ENCODE measurements around the gene KCNH3. TPM values are rescaled to one million over a fixed set of nuclear protein-coding genes. Genes with fewer than 3 reads are reported as not detected.

KCNH3 gene
- total and polyA plus RNA-seq, 2 of the 8 experiments (the other 6 are each of a cell fraction or from before 2014, with no cell fraction given), result 0.24 to 0.50 TPM

GRCh38 chr12:49533331-49533730, 5.5 kb upstream of the KCNH3 start:
- no peak overlapping the region for H2BK12ac ChIP-seq (ENCODE audit: low read depth, low read length)

More at GRCh38 chr12:49533331-49533730, 5.5 kb upstream of the KCNH3 start:
- Histone ChIP-seq H3K18ac (ENCODE audit: extremely low read depth, low read length) (no peak overlapping the region), H3K9ac (replicated peaks in 1 of 4; ENCODE audit: extremely low read depth in 1 of 4, low read depth in 3 of 4, low read length in 3 of 4) (no peak overlapping the region), H3K56ac (replicated peaks; ENCODE audit: insufficient read length, low read depth, low read length) (no peak overlapping the region), H3K23me2 (ENCODE audit: low read depth, low read length) (peaks cover 9% of the 10 kb centered on the region; the same call in 1 of the 2 replicates), H3K4me2 (ENCODE audit: insufficient read depth in 1 of 2, low read depth in 2 of 2, low read length in 2 of 2) (no peak overlapping the region), H2BK120ac (replicated peaks; ENCODE audit: low read depth, low read length) (no peak overlapping the region), H4K91ac (replicated peaks; ENCODE audit: insufficient read length, low read length) (no peak overlapping the region), H3K27ac (ENCODE audit: low read depth, low read length) (no peak overlapping the region), H3K9me3 (ENCODE audit: insufficient read depth in 2 of 2, low read depth in 1 of 2, low read length in 1 of 2) (no peaks in the 10 kb centered on the region), H3K79me2 (ENCODE audit: control insufficient read depth in 1 of 2, insufficient read depth in 2 of 2, low read length in 2 of 2) (no peaks in the 10 kb centered on the region), H2BK5ac (ENCODE audit: low read depth, low read length) (no peak overlapping the region), H4K5ac (ENCODE audit: insufficient read length, low read depth, low read length) (no peak overlapping the region), H3K36me3 (ENCODE audit: control insufficient read depth in 2 of 4, insufficient read depth in 4 of 4, low read length in 3 of 4) (no peaks in the 10 kb centered on the region), H3K27me3 (replicated peaks in 1 of 4; ENCODE audit: control insufficient read depth in 3 of 4, extremely low read depth in 1 of 4, insufficient read depth in 3 of 4, low read length in 3 of 4) (peaks cover 23 to 33% (median 29%) of the 10 kb centered on the region in 4 experiments), H3K14ac (ENCODE audit: insufficient read length) (no peak overlapping the region), H3K4ac (replicated peaks; ENCODE audit: insufficient read length, low read depth, low read length) (no peak overlapping the region), H4K20me1 (replicated peaks in 1 of 2; ENCODE audit: control insufficient read depth in 1 of 2, insufficient read depth in 2 of 2, low read length in 2 of 2) (peaks cover 2 to 5% of the 10 kb centered on the region in 2 experiments), H3K79me1 (ENCODE audit: low read depth, low read length) (no peaks in the 10 kb centered on the region), H3K4me3 (ENCODE audit: extremely low read depth in 1 of 4, insufficient read depth in 2 of 4, low read depth in 3 of 4, low read length in 4 of 4) (no peak overlapping the region), H4K8ac (ENCODE audit: extremely low read depth, insufficient read depth, low read length) (no peak overlapping the region), H2AFZ (ENCODE audit: low read length) (no peak overlapping the region), H3K23ac (ENCODE audit: insufficient read length) (no peak overlapping the region), H3K4me1 (replicated peaks in 1 of 4; ENCODE audit: control insufficient read depth in 3 of 4, insufficient read depth in 4 of 4, low read length in 3 of 4) (peaks cover 0 to 8% (median 6%) of the 10 kb centered on the region in 4 experiments; a peak in 4 of 7 replicates), H2BK20ac (ENCODE audit: low read length) (no peak overlapping the region), H2BK15ac (ENCODE audit: low read length) (no peak overlapping the region), H2AK5ac (ENCODE audit: low read depth, low read length) (no peak overlapping the region)
- no peak for FAIRE-seq
- TF ChIP-seq NRF1 (IDR thresholded peaks at IDR 0.05; ENCODE audit: low read depth, low read length) (no peak), FOSL1 (IDR thresholded peaks at IDR 0.05; ENCODE audit: insufficient read depth, low read depth, low read length) (no peak), SP4 (IDR thresholded peaks at IDR 0.05; ENCODE audit: low read length) (no peak), RFX5 (IDR thresholded peaks at IDR 0.05; ENCODE audit: borderline replicate concordance, low read depth, low read length) (no peak), TAF7 (optimal IDR thresholded peaks at IDR 0.05; ENCODE audit: borderline replicate concordance, low read depth, low read length) (no peak)
- ChIA-PET CTCF (ENCODE audit: partially characterized antibody) (interaction anchor here (0.6 to 2.8 kb wide), 9 partner anchors 20 to 191 kb away, joined by 3 to 9 read pairs (median 4); partner anchors contain the start of gene SPATS2), POLR2A (ENCODE audit: partially characterized antibody) (interaction anchor here (0.7 kb wide), 1 partner anchor 244 kb away, joined by 3 read pairs; no protein-coding TSS in a partner anchor)
- WGBS, 2 experiments (ENCODE audit: extremely low coverage in 1 of 2, insufficient coverage in 1 of 2, insufficient read length in 1 of 2, insufficient replicate concordance in 2 of 2, low coverage in 1 of 2, low lambda C conversion rate in 2 of 2, missing lambda C conversion rate in 1 of 2), result 86% methylated on average over 10 of the region's 10 CpGs; no CpG with 5 or more reads in 1 of the 2 experiments
- no peak for DNase-seq (ENCODE audit: low read depth in 1 of 2, low spot score in 2 of 2)

Data from H1 (cell line).